Ovary (tissue), 9 donors: ENCODE data around the gene CDK19. TPM values are rescaled to one million over a fixed set of nuclear protein-coding genes. Genes with fewer than 3 reads are reported as not detected.

ENCODE experiments used
- DNase-seq, 5 donors: peaks; one replicate each; pipeline ENCODE4 v3.0.0-alpha.2; 2019 to 2020
- H3K27ac ChIP-seq, 2 donors: fragments of 200-600 bp; one replicate each; pipeline versions ENCODE4 v1.5.1 to v1.8.0; 2019 to 2022
- H3K27me3 ChIP-seq: fragments of 200-600 bp; one replicate; pipeline ENCODE4 v1.8.0; 2022
- H3K36me3 ChIP-seq: fragments of 200-600 bp; sonication (generic); one replicate; pipeline ENCODE4 v1.5.1; 2019
- H3K4me1 ChIP-seq: one replicate; pipeline ENCODE4 v1.8.1; 2013; ENCODE audit warnings: mild to moderate bottlenecking, moderate library complexity; ENCODE audit not compliant: insufficient read depth
- H3K4me3 ChIP-seq: fragments of 200-600 bp; sonication (generic); one replicate; pipeline ENCODE4 v1.5.1; 2017
- H3K9me3 ChIP-seq, 2 donors: fragments of 200-600 bp in 1 of 2; sonication (generic) in 1 of 2; one replicate each; pipeline versions ENCODE4 v1.5.1 to v1.8.1; 2013 to 2019; ENCODE audit warnings: mild to moderate bottlenecking in 1 of 2, moderate library complexity in 1 of 2
- EP300 ChIP-seq: sonication (generic); formaldehyde crosslinking; IDR thresholded peaks from one replicate; pipeline ENCODE4 v1.6.1; 2017; ENCODE audit warnings: antibody characterized with exemption
- POLR2A ChIP-seq: fragments of 450-650 bp; IDR thresholded peaks from one replicate; pipeline ENCODE4 v1.6.1; 2017; ENCODE audit warnings: antibody characterized with exemption, mild to moderate bottlenecking, moderate library complexity
- WGBS, 3 donors: extraction: QIAGEN DNeasy Blood & Tissue Kit in 1 of 3; methylation state at CpG; one replicate each; pipeline versions ENCODE4 v1.1.5 to v1.1.7; 2013 to 2017; 5-methylcytosine and 5-hydroxymethylcytosine counted together
- intact Hi-C, 4 donors: fragments of 100-400 bp; cut with DNase I; formaldehyde crosslinking; loops; one replicate each; pipeline versions ENCODE4 v1.11.0 to v1.15.1; 2022 to 2023
- polyA plus RNA-seq, 2 donors: library from polyadenylated mRNA; stranded (reverse); fragments of 200-250 nt in 1 of 2; fragments of 350-450 nt in 1 of 2; fragmentation: Illumina TruSeq in 1 of 2; extraction: RNeasy Lipid Tissue Mini Kit (QIAGEN cat#74804) in 1 of 2; gene quantifications; one replicate each; pipeline ENCODE4 v1.2.3, GENCODE V29; 2013 to 2014
- total RNA-seq, 7 donors: library from RNA; depleted of rRNA in 2 of 7; stranded (reverse); fragments of >200 nt in 2 of 7; fragmentation: NEBNext Ultra II Directional in 3 of 7; extraction: Animal tissue kit (Norgen Biotek cat#: 25700) in 3 of 7; gene quantifications; one replicate each; pipeline versions ENCODE4 v1.1.0 to v1.2.4, GENCODE V29; 2016 to 2023
- TF ChIP-seq, protein P1 (sequence below), 3 donors: fragments of 450-650 bp in 2 of 3; fragments of 200-600 bp in 1 of 3; IDR thresholded peaks; one replicate each; pipeline versions ENCODE4 v1.5.1 to v1.8.0; 2016 to 2022; ENCODE audit warnings: antibody characterized with exemption in 3 of 3, mild to moderate bottlenecking in 1 of 3
- donor health status: DM: no; HTN: no; CAD: no; lungs with moderate emphysema.
- donor health status: DM: no; HTN: no; CAD: no.
- donor health status: Bipolar disorder and iron deficiency.
- donor health status: DM: yes; HTN: yes; CAD: no.
- donor health status: DM: no; HTN: no; CAD: no.
- donor health status: DM: yes; HTN: yes; CAD: no.

The CDK19 gene
- total and polyA plus RNA-seq, 9 donors = 9.8 to 20.8 (median 16.7) TPM

DNA sequence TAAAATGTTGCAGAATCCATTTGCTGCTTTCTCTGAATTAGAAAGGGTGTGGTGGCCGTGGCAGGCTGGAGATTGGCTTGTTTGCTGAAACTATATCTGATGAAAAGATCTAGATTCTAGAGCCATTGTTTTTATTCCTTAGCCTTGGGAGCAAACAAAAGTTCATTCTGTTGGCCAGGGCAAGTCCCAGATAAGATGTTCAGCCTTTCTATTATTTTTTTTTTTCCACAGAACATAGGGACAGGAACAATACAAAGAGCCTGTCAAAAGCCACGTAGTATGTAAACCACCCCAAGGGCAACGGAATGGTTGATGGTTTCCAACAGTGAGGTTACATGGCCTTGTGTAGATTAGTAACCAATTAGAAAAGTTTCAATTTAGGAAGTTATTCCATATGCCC, 218.9 kb downstream of the CDK19 start:
- 73 to 77% (median 76%) methylated on average over 3 of the region's 3 CpGs for WGBS, 3 donors
- Histone ChIP-seq H3K36me3 (no peaks in the 10 kb centered on the region), H3K27ac (no peak overlapping the region), H3K27me3 (no peaks in the 10 kb centered on the region), H3K4me1 (no peaks in the 10 kb centered on the region), H3K9me3 (no peaks in the 10 kb centered on the region), H3K4me3 (no peak overlapping the region)
- DNase-seq = no peak
- intact Hi-C loops = no loop called here
- TF ChIP-seq, protein P1, sequence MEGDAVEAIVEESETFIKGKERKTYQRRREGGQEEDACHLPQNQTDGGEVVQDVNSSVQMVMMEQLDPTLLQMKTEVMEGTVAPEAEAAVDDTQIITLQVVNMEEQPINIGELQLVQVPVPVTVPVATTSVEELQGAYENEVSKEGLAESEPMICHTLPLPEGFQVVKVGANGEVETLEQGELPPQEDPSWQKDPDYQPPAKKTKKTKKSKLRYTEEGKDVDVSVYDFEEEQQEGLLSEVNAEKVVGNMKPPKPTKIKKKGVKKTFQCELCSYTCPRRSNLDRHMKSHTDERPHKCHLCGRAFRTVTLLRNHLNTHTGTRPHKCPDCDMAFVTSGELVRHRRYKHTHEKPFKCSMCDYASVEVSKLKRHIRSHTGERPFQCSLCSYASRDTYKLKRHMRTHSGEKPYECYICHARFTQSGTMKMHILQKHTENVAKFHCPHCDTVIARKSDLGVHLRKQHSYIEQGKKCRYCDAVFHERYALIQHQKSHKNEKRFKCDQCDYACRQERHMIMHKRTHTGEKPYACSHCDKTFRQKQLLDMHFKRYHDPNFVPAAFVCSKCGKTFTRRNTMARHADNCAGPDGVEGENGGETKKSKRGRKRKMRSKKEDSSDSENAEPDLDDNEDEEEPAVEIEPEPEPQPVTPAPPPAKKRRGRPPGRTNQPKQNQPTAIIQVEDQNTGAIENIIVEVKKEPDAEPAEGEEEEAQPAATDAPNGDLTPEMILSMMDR (IDR thresholded peaks at IDR 0.05) = no peak

DNA sequence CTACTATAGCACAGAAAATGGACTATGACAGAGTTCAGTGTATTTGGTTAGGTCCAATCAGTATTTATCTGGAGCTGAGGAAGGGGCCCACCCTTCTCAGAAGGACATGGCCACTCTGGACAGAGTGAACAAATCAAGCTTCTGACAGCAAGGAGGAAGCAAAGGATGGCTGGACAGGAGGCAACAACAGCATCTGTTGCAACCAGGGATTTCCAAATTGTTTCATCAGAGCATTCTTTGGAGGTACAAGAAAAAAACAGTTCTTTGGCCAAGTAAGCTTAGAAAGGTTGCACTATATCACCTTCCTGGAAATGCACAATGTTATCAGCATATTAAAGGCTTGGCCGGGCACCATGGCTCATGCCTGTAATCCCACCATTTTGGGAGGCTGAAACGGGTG, 220.2 kb downstream of the CDK19 start:
- TF ChIP-seq POLR2A (no peak), EP300 (no peak)
- TF ChIP-seq, protein P1 (IDR thresholded peaks at IDR 0.05) = no peak
- Histone ChIP-seq H3K27me3 (no peaks in the 10 kb centered on the region), H3K9me3 (no peaks in the 10 kb centered on the region), H3K36me3 (no peaks in the 10 kb centered on the region), H3K4me3 (no peak overlapping the region), H3K27ac (no peak overlapping the region), H3K4me1 (no peaks in the 10 kb centered on the region)
- intact Hi-C loops = no loop called here
- no peak for DNase-seq
- 84 to 97% (median 87%) methylated on average over 2 of the region's 2 CpGs for WGBS, 3 donors

DNA sequence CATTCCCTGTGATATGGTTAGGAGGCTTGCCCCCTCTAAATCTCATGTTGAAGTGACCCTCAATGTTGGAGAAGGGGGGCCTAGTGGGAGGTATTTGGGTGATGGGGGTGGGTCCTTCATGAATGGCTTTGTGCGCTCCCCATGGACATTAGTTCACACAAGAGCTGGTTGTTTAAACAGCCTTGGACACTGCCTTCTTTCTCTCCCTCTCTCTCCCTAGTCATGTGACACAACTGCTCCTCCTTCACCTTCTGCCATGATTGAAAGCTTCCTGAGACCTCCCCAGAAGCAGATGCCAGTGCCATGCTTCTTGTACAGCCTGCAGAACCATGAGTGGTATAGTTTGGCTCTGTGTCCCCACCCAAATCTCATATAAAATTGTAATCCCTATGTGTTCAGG, 221.6 kb downstream of the CDK19 start:
- no peak overlapping the region for H3K4me3 ChIP-seq
- TF ChIP-seq POLR2A = no peak
- TF ChIP-seq, protein P1 (IDR thresholded peaks at IDR 0.05) = no peak
- DNase-seq = no peak
- H3K36me3 ChIP-seq = no peaks in the 10 kb centered on the region
- H3K4me1 ChIP-seq = no peaks in the 10 kb centered on the region
- no peaks in the 10 kb centered on the region for H3K9me3 ChIP-seq
- no peaks in the 10 kb centered on the region for H3K27me3 ChIP-seq
- H3K27ac ChIP-seq = no peak overlapping the region
- intact Hi-C loops = no loop called here
- WGBS, 3 donors = 96 to 100% (median 100%) methylated on average over 1 of the region's 1 CpG

DNA sequence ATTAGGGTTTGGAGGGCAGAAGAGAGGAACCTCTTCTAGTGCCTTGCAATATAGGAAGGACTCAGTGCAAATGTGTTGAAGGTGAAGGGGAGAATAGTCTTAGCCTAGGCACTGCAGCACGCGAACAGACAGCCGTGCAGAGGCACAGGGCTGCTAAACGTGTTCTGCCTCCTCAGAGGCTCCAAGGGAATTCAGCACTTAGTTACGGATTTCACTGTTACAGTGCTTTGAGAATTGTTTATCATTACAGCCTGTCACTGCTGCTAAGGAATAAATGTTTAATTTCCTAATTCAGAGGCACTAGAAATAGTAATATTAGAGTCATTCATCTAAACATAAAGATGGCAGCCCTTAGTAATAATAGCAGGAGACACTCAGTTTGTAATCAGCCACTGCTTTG, 222.5 kb downstream of the CDK19 start:
- H3K27ac ChIP-seq = no peak overlapping the region
- no peaks in the 10 kb centered on the region for H3K36me3 ChIP-seq
- no peak overlapping the region for H3K4me3 ChIP-seq
- DNase-seq = no peak
- WGBS, 3 donors = 53 to 67% (median 62%) methylated on average over 5 of the region's 5 CpGs
- H3K4me1 ChIP-seq = no peaks in the 10 kb centered on the region
- intact Hi-C loops = no loop called here
- no peaks in the 10 kb centered on the region for H3K27me3 ChIP-seq
- TF ChIP-seq, protein P1 (IDR thresholded peaks at IDR 0.05) = no peak
- no peak for TF ChIP-seq EP300
- no peak for TF ChIP-seq POLR2A
- H3K9me3 ChIP-seq = no peaks in the 10 kb centered on the region

DNA sequence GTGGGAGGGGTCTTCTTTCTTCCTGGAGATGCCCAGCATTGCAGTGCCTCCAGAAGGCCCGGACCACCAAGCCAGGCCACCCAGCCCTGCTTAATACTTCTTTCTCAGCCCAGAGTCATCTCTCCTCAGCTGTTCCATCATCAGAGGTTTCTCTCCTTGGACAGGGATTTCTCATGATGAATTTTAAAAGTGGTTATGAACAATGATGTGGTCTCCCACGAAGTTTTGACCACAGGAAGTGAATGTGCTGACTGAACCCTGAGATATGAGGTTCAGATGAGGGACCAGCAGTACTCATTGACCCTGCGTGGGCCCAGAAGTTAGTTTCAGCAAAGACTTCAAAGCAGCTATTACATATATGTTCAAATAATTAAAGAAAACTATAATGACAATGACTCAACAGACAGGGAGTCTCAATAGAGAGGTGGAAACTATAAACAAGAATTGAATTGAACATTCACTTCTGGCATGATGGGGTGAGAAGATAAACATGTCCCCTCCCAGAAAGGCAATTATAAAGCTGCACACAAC, 224.4 kb downstream of the CDK19 start:
- Histone ChIP-seq H3K27ac (no peak overlapping the region), H3K9me3 (no peaks in the 10 kb centered on the region), H3K4me3 (no peak overlapping the region), H3K27me3 (no peaks in the 10 kb centered on the region), H3K36me3 (no peaks in the 10 kb centered on the region), H3K4me1 (no peaks in the 10 kb centered on the region)
- 76 to 87% (median 82%) methylated on average over 3 of the region's 3 CpGs for WGBS, 3 donors
- no peak for DNase-seq
- TF ChIP-seq, protein P1 (IDR thresholded peaks at IDR 0.05) = no peak
- TF ChIP-seq POLR2A (no peak), EP300 (no peak)
- intact Hi-C loops = no loop called here
